Stimulated activated memory B cell treated with anti-CD40 and anti-IgM and Interleukin-4, amounts not matched to agents 10 μg/mL and 1 μg/mL and 100 μg/mL, for 72 hours (primary cell): ENCODE measurements around the gene KRT6B.
"Not testable (repeated sequence)": the region's sequence is repeated elsewhere in the genome, so short reads cannot be mapped to it uniquely, and the experiment has no call there.

Experiments used
- ATAC-seq: fragments of 150-1000 bp; cut with Tn5 transposase; 2 replicates; pipeline ENCODE4 v1.10.0; 2021
- H3K27ac Mint-ChIP-seq: one replicate; pipeline ENCODE4 v1.8.0; 2022; ENCODE audit warnings: mild to moderate bottlenecking, mixed read lengths
- H3K27me3 Mint-ChIP-seq: one replicate; pipeline ENCODE4 v1.8.0; 2022; ENCODE audit warnings: mixed read lengths
- H3K36me3 Mint-ChIP-seq: one replicate; pipeline ENCODE4 v1.8.0; 2022; ENCODE audit warnings: mixed read lengths
- H3K4me1 Mint-ChIP-seq: one replicate; pipeline ENCODE4 v1.8.0; 2022; ENCODE audit warnings: mixed read lengths
- H3K4me3 Mint-ChIP-seq: one replicate; pipeline ENCODE4 v1.8.0; 2022; ENCODE audit warnings: mild to moderate bottlenecking, moderate library complexity, mixed read lengths
- H3K9me3 Mint-ChIP-seq: one replicate; pipeline ENCODE4 v1.8.0; 2022; ENCODE audit warnings: mixed read lengths

Gene KRT6B

DNA sequence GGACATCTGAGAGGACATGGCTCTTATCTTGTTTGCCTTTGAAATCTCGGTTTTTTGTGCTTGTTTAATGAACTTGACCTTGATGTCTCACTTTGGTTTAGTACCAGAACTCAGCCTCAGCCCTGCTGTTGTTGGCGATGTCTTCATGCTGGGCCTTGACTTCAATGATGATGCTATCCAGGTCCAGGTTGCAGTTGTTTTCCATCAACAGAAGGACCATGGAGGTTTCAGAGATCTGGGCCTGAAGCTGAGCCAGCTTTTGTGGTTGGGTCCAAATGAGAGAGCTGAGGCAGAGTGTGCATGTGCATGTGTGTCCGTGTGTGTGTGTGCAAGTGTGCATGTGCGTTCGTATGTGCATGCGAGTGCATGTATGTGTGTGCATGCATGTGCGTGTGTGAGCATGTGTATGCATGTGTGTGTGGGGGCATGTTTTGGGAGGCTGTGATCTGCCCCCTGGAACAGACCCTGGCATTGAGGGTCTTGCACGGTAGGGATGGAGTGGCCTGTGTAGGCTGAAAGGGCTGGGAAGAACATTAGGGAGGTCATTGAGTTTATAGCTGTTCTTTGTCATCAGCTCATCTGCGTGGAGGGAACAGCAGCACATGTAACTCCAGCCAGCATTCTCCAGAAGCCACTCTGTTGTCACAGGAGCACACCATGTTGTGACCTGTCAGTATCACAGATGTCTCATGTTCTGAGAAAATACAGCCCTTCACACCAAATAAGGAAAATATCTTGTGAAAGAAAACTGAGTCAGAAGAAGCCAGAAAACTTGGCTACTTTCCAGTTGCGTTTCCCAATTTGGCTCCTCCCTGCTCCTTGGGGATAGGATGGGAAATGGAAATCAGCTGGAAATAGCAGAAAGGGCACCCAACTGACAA, 35.8 kb downstream of the KRT6B start:
- H3K27me3 Mint-ChIP-seq: peaks cover 38% of the 10 kb centered on the region

DNA sequence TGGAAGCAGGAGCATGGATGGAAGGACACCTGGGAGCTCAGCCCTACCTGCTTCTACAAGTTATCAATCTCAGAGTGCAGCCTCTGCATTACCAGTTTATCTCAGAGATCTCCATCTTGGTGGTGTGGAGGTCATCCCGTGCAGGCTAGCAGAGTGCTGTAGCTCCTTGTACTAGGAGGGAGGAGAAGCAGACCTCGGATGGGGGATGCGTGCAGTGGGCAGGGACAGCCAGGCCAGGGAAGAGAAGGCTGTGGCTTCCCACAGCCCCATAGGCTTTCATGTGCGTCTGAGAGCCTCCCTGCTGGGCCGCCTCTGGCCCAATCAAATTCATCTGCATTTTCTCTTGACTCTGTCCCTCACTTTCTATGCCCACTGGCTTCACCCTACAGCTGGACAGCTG, 37.0 kb downstream of the KRT6B start:
- peaks cover 37% of the 10 kb centered on the region for H3K27me3 Mint-ChIP-seq
- ATAC-seq: no peak
- H3K36me3 Mint-ChIP-seq: no peaks in the 10 kb centered on the region

More for the DNA sequence above, 35.8 kb downstream of the KRT6B start:
- Mint-ChIP-seq H3K4me3 (no peak overlapping the region), H3K27ac (no peak overlapping the region), H3K4me1 (peaks cover 8% of the 10 kb centered on the region), H3K36me3 (no peaks in the 10 kb centered on the region), H3K9me3 (no peaks in the 10 kb centered on the region)
- no peak for ATAC-seq

DNA sequence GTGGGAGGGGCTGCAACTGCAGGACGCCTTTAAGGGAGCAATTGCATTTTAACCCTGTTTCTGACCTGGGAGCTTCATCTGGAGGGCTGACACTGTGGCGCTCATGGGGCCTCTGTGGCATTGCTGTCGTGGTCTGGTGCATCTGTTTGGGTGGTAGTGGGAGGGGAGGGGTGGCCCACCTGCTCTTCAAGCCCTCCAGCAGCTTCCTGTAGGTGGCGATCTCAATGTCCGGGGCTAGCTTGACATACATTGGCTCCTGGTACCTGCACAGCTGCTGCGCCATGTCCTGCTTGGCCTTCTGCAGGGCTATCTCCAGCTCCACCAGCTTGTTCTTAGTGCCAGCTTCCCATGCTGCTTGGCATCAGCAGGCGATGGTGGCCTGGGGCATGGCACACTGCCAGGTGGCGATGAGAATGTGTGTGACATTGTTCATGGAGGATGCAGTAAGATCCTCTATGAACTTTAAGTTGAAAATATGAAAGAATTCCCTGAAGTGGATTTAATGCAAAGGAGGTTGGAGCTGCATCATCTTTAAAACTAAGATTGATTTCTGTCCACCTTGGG, 38.1 kb downstream of the KRT6B start:
- no peaks in the 10 kb centered on the region for H3K9me3 Mint-ChIP-seq
- peaks cover 33% of the 10 kb centered on the region for H3K27me3 Mint-ChIP-seq
- no peaks in the 10 kb centered on the region for H3K4me1 Mint-ChIP-seq
- H3K36me3 Mint-ChIP-seq: no peaks in the 10 kb centered on the region
- no peak overlapping the region for H3K4me3 Mint-ChIP-seq
- no peak for ATAC-seq
- no peak overlapping the region for H3K27ac Mint-ChIP-seq

More for the DNA sequence above, 37.0 kb downstream of the KRT6B start:
- Mint-ChIP-seq H3K9me3 (no peaks in the 10 kb centered on the region), H3K27ac (no peak overlapping the region), H3K4me3 (no peak overlapping the region), H3K4me1 (peaks cover 5% of the 10 kb centered on the region)

DNA sequence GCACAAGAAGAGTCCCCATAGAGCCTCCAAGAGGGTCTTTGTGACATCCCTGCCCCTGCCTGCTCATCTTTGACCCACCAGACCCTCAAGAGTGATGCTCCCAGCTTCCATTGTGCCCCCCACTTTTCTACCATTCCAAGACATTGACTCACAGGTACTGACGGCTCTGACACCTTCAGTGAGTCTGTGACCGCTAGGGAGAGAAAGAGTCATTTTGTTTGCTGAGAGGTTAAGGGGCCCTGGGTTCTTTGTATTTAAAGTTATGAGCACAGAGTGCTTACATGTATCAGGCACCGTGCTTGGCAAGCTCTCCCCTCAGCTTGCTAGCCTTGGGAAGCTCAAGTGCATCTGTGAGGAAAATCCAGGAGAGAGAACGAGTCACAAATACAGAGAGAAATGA, 38.7 kb downstream of the KRT6B start:
- H3K27me3 Mint-ChIP-seq: peaks cover 40% of the 10 kb centered on the region

DNA sequence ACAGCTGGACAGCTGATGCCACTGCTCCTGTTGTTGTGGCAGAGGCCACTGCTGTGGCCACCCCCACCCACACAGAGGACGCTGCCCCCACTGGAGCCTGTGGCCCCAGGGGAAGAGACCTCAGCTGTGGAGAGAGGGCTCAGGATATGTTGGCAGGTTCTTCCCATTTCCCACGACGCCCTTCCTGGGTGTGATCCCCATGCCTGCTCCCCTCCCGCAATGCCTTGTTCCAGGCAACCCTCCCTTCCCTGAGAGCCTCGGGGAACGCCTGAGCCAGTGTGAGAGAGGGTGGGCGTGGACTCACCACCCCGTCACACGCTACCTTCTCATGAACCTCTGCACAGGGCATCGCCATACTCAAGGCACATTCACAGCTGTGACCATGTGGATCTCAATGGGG, 40.1 kb downstream of the KRT6B start:
- H3K27ac Mint-ChIP-seq: no peak overlapping the region
- peaks cover 3% of the 10 kb centered on the region for H3K9me3 Mint-ChIP-seq
- H3K4me1 Mint-ChIP-seq: no peaks in the 10 kb centered on the region
- H3K27me3 Mint-ChIP-seq: peaks cover 40% of the 10 kb centered on the region
- no peak for ATAC-seq
- H3K4me3 Mint-ChIP-seq: no peak overlapping the region
- no peaks in the 10 kb centered on the region for H3K36me3 Mint-ChIP-seq

More for the DNA sequence above, 38.7 kb downstream of the KRT6B start:
- Mint-ChIP-seq H3K9me3 (peaks cover 3% of the 10 kb centered on the region), H3K36me3 (no peaks in the 10 kb centered on the region), H3K4me1 (no peaks in the 10 kb centered on the region), H3K4me3 (no peak overlapping the region), H3K27ac (no peak overlapping the region)
- no peak for ATAC-seq

DNA sequence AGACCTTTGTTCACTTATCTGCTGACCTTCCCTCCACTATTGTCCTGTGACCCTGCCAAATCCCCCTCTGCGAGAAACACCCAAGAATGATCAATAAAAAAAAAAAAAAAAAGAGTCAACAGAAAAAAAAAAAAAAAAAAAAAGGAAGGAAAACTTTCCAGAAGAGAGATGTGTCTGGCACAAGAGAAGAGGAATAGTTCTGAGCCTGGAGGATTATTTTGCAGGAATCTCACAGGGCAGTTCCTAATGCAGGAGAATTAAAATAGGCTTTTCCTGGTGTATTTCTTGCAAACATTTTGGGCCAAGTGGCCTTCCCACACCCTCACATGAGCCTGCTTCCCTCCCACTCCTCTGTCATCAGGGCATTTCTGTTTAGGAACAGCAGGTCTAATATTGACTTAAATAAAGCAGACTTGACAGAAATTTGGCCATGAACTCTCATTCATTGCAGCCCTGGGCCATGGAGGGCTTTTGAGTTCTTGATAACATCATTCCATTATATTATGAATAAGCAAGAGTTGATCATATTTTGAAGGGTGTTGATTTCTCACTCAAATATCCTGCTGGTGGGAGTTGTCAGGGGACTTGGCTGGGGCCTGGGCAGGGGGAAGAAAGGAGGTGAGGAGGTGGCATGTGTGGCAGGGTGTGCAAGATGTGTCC, 41.2 kb downstream of the KRT6B start:
- not testable (repeated sequence) for H3K4me1 Mint-ChIP-seq, H3K9me3 Mint-ChIP-seq, H3K4me3 Mint-ChIP-seq, H3K36me3 Mint-ChIP-seq, ATAC-seq, H3K27ac Mint-ChIP-seq
- H3K27me3 Mint-ChIP-seq: peaks cover 35% of the 10 kb centered on the region

DNA sequence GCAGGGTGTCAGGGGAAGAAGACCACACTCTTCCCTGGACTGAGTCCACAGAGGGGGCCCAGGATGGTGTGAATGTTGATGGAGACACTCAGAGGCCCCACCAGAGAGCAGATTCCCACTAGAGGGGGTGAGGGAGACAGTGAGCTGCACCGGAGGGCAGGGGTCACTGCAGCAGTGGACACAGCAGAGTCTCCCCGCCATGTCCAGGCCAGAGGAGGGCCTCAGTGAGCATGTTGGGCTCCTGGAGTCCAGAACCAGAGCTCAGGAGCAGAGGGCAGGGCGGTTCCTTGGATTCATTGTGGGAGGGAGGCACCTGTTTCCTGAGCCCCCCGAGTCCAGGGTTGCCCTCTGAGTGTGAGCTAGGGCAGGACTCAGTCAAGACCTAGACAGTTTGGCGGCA, 44.0 kb downstream of the KRT6B start:
- no peak overlapping the region for H3K27ac Mint-ChIP-seq
- no peak overlapping the region for H3K4me3 Mint-ChIP-seq
- H3K4me1 Mint-ChIP-seq: no peaks in the 10 kb centered on the region
- no peak for ATAC-seq
- H3K9me3 Mint-ChIP-seq: peaks cover 3% of the 10 kb centered on the region
- peaks cover 28% of the 10 kb centered on the region for H3K27me3 Mint-ChIP-seq
- no peaks in the 10 kb centered on the region for H3K36me3 Mint-ChIP-seq

DNA sequence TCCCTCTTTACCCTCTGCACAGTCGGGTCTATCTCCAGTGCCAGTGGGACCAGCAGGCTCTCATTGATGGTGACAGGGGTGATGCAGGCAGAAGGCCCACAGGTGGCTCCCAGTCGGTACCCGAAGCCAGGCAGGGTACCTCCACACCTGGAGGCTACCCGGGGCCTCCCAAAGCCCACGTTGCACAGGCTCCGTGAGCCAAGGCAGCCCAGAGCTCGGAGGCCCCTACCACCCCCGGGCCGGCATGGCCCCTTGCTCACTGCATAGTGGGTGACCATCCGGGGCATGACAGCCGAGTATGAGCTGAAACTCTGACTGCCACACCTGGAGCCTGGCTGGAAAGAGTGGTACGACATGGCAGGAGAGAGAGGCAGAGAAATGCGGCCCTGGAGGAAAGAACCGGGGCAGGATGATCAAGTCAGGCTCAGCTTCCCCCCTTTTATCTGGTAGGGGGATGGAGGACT, 46.0 kb downstream of the KRT6B start, which contains the start of gene KRT82:
TSS of gene KRT82 (minus strand) at position 414 of the 464 bp plus-strand sequence. CDS start at position 356, 58 bp downstream.
- Mint-ChIP-seq H3K27me3 (peaks cover 36% of the 10 kb centered on the region), H3K36me3 (no peaks in the 10 kb centered on the region), H3K4me1 (no peaks in the 10 kb centered on the region), H3K9me3 (peaks cover 3% of the 10 kb centered on the region), H3K27ac (no peak within 1 kb of the TSS), H3K4me3 (no peak within 1 kb of the TSS)
- no peak for ATAC-seq

DNA sequence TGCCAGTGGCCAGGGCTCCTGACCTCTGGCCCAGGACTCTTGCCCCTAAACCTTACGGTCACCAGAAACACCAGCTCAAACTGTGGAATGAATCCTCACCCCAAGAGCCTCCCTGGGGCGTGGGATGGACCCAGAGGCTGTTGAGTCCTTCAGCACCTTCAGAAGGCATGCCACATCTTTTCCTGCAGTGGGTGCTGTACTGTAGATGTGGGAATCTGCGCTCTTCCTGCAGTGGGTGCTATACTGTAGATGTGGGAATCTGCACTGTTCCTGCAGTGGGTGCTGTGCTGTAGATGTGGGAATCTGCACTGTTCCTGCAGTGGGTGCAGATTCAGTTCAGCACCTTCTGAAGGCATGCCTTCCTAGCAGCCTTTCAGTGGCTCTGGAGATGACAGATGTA, 47.0 kb downstream of the KRT6B start:
- Mint-ChIP-seq H3K9me3 (peaks cover 3% of the 10 kb centered on the region), H3K27ac (no peak overlapping the region), H3K4me1 (no peaks in the 10 kb centered on the region), H3K36me3 (no peaks in the 10 kb centered on the region), H3K27me3 (peaks cover 44% of the 10 kb centered on the region), H3K4me3 (no peak overlapping the region)
- ATAC-seq: no peak

DNA sequence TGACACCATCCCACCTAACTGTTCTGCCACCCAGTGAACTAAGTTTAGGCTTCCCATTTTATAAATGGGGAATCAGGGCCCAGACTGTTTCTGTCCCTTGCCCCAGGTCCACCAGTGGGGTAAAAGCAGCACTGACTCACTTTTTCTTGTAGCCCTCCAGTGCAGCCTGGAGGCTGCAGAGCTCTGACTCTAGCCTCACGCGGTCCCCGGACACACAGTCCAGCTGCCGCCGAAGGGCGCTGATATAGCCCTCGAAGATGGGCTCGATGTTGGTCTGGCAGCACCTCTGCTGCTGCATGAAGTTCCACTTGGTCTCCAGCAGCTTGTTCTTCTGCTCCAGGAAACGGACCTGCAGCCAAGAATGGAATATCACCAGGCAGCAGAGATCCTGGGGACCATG, 48.4 kb downstream of the KRT6B start:
- Mint-ChIP-seq H3K36me3 (no peaks in the 10 kb centered on the region), H3K9me3 (peaks cover under 1% of the 10 kb centered on the region), H3K27me3 (peaks cover 52% of the 10 kb centered on the region), H3K27ac (no peak overlapping the region), H3K4me3 (no peak overlapping the region), H3K4me1 (no peaks in the 10 kb centered on the region)
- ATAC-seq: no peak

DNA sequence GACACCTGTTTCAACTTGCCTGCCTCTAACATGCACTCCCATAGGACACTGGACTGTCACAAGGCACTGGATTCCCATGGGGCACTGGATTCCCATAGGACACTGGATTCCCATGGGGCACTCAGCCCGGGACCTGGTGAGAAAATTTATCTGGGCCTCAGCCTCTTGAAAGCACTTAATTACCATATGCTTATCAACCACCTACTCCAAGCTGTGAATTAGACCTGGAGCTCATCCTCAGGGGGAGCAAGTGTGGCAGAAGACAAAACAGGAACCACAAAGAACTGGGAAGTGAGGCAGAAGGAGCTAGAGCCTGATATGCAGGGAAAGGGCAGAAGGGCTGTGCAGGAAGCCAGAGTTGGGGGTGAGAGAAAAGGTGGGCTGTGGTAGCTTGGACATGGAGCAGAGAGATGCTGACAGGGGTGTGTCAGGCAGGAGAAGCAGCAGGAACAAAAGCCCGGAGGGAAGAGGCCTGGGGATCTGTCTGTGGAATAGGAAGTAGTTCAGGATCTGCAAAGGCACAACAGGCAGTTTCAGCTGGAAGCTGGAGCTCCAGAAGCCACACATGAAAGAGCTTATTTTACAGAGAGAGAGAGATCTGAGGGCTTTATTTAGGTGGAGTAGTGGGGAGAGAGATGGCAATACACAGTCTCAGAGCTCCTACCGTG, 48.9 kb downstream of the KRT6B start:
- Mint-ChIP-seq H3K27me3 (peaks cover 46% of the 10 kb centered on the region), H3K4me3 (no peak overlapping the region), H3K4me1 (no peaks in the 10 kb centered on the region), H3K9me3 (no peaks in the 10 kb centered on the region), H3K27ac (no peak overlapping the region), H3K36me3 (no peaks in the 10 kb centered on the region)
- ATAC-seq: no peak

DNA sequence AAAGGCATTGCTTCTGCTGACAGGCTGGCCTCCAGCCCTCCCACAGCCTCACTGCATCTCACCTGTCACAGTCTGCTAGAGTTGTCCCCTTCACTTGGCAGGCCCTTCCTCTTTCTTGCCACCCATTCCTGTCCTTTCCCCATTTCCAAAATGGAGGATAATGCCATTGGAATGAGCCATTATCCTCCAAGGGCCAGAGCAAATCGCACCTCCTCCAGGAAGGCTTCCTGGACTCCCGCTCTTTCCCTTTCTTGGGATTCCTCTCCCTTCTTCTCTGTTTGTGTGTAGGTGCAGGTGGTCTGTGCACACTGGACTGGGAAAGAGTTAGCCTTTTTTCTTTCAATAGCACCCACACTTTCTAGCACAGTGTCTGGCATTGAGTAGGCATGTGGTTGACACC, 49.6 kb downstream of the KRT6B start:
- no peak overlapping the region for H3K27ac Mint-ChIP-seq
- H3K9me3 Mint-ChIP-seq: no peaks in the 10 kb centered on the region
- H3K4me3 Mint-ChIP-seq: no peak overlapping the region
- no peaks in the 10 kb centered on the region for H3K4me1 Mint-ChIP-seq
- ATAC-seq: no peak
- no peaks in the 10 kb centered on the region for H3K36me3 Mint-ChIP-seq
- peaks cover 41% of the 10 kb centered on the region for H3K27me3 Mint-ChIP-seq

DNA sequence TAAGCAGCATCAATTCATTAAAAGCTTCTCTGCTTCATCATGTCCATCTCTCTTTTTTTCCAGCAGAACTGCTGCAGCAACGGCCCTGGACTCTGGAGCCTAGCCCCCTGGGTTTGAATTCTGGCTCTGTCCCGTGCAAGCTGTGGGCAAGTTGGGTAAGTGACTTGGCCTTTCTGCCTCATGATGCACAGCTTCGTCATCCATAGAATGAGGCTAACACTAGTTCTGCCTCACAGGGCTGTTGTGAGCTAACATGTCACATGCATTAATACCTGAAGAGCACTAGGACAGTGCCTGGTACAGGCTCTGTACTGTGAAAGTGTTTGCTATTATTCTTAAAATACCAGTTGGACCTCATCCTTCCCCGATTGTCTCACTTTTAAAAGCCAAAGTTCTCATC, 50.0 kb downstream of the KRT6B start:
- no peaks in the 10 kb centered on the region for H3K9me3 Mint-ChIP-seq
- no peak overlapping the region for H3K4me3 Mint-ChIP-seq
- H3K27ac Mint-ChIP-seq: no peak overlapping the region
- no peak for ATAC-seq
- H3K4me1 Mint-ChIP-seq: no peaks in the 10 kb centered on the region
- H3K27me3 Mint-ChIP-seq: peaks cover 44% of the 10 kb centered on the region
- no peaks in the 10 kb centered on the region for H3K36me3 Mint-ChIP-seq

DNA sequence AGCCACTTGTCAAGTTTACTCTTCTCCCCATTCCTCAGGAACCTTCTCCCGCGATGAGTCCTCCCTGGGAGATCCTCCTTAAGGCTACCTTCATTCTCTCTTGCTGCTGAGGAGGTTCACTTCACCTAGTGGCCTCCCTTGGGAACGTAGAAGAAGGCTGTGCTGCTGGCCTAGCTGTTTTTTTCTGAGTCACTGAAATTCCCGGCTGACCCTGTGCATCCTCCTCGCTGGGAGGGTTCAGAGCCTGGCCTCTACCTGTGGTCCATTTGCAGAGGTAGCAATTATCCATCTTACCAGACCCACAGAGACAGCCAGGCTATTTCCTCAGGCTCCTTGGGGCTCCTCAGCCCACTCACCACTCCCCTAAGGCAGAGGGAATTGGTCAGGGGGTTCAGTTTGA, 50.4 kb downstream of the KRT6B start:
- ATAC-seq: no peak
- Mint-ChIP-seq H3K4me3 (no peak overlapping the region), H3K27ac (no peak overlapping the region), H3K4me1 (no peaks in the 10 kb centered on the region), H3K27me3 (peaks cover 48% of the 10 kb centered on the region), H3K36me3 (no peaks in the 10 kb centered on the region), H3K9me3 (no peaks in the 10 kb centered on the region)

DNA sequence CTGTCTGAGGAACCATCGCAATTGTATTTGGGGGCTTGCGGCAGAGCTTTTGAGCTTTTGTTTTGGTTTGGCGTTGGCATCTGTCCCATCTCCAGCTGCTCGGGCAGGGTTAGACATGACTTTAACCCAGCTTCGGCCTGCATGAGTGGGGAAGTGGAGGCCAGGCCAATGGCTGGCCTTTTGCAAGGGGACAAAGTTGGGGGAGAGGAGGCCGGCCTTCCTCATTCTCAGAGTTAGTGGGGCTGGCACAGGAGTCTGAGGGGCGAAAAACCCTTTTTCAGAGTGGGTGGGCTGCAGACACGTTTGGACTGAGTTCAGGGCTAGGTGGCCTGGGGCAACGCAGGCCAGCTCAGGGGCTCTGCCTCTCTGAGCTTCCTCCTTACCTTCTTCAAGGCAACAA, 51.0 kb downstream of the KRT6B start:
- ATAC-seq: no peak
- Mint-ChIP-seq H3K9me3 (no peaks in the 10 kb centered on the region), H3K4me1 (no peaks in the 10 kb centered on the region), H3K27ac (no peak overlapping the region), H3K36me3 (no peaks in the 10 kb centered on the region), H3K4me3 (no peak overlapping the region), H3K27me3 (peaks cover 55% of the 10 kb centered on the region)
